Anterior cingulate cortex (tissue), 58 donors: ENCODE data around the gene TANGO2.

Experiments used
- DNase-seq, 58 donors: peaks; one replicate each; lab custom pipeline; 2025; lab: John Stamatoyannopoulos, UW

The TANGO2 gene

DNA sequence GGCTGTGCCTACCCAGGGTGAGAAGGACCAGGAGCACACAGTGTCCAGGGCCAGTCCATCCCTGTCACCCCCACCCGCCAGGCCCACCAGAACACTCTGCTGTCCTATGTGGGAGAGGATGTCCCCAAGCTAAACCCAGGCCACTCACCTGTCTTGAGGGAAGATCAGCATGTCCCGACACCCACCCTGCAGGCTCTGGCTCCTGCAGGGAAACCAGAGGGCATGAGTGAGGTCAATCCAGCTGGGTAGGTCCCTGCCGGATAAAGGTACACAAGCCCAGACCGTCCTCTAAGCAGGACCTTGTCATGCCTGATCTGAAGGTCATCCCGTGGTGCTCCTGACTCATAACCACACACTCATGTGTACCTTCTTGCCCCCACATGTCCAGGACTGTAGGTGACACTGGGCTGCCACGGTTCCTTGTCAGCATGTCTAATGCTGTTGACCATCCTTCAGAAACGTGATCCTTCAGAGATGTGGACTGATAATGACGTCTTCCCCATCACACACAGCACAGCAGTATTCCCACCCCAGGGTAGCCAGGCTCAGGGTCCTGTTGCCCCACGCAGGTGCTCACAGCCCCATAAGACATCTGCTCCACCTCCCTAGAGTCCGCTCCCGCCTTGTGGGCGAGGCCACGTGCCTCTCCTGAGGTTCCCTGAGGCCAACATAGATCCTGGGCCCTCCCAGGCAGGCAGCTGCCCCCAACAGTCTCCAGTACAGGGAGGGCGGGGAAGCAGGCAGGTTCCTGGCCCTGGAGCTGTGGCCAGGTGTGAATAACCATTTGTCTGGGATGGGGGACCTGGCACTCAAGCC, 10.4 kb upstream of the TANGO2 start:
- DNase-seq, result no peak

DNA sequence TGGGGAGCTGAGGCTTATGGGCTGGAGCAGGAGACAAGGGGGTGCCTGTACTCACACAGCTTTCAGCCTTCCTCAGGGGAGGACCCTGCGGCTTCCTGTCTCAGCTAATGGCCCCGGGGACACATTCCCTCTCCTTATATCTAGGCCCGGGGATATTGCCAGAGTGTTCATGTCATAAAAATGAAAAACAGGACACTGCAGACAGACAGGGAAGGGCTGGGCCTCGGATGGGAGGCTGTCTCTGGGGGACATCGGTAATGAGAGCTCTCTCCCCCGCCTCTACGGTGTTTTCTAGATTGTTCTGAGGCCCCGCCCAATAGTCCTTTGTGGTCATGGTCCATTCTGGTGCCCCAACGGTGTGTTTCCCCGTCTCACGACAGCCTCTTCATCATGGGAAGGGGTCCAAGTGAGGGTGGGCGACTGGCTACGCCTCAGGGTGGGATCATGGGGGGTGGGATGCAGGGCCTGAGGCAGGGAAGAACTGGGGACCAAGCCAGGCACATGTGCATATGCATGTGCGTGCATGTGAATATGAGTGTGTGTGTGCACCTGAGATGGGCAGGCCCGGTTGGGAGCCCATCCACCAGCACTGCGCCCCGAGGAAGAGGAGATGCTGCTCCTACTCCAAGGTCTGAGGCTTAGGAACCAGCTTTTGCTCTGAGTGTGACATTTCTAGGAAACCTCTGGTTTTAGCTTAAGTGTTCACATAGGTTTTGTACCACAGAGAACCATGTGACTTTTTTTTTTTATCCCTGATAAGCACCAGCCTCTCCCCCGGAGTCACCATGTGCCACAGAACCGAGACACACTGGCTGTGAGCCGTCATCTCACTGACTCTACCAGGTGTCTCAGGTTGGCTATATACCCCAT, 9.6 kb upstream of the TANGO2 start:
- DNase-seq, result no peak

DNA sequence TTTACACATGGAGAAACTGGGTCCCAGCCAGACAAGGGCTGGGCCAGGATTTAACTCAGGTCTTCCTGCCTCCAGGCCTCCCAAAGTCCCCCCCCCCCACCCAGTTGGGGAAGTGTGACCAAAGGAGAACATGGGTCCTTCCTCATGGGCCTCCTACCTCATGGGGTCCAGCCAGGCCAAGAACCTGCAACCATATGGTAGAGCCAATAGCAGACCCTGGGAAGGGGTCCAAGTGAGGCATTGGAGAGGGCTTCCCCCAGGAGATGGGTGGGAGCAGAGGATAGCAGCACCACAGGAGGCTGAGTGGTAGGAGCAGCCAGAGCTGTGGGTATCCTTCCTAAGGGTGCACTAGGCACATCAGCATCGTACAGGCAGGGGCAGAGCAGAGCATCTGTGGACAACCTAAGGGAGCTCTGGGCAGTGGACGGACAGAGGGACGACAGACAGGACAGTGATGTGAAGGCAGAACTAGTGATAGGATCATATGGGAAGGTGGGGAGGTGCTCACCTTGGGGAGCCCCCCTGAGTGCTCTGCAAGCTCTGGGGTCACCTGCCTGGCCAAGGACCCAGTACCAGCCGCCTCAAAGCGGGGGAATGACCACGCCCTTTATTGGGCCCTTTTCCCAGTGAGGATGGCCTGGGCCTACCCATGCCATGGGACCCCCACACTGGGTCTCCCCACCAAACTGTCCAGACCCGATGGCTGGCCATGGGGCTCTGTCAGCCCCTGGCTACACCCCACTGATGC, 8.7 kb upstream of the TANGO2 start:
- DNase-seq, result no peak

DNA sequence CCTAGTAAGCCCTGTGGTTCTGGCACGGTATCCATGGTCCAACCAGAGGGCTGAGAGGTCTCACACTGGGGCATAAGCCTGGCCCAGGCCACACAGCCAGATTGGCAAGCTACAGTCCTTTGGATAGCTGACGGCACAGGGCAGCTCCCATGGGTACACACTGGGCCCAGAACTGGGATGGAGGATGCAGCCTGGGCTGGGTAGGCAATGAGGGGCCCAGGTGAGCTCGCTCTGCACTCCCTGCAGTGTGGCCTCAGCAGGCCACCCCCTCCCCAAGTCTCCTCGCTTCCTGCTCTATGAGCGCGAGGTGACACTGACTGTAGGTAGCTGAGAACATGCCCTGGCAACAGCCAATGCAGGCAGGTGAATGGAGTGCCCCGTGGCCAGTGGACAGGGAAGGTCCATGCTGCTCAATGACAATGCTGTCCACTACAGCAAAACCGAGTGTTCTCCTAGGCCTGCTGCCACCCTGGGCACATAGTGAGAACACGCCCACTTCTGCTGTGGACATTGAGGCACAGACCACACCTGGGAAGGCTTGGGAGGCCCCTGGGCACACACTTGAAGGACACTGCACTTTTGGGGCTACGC, 8.1 kb upstream of the TANGO2 start:
- no peak for DNase-seq

DNA sequence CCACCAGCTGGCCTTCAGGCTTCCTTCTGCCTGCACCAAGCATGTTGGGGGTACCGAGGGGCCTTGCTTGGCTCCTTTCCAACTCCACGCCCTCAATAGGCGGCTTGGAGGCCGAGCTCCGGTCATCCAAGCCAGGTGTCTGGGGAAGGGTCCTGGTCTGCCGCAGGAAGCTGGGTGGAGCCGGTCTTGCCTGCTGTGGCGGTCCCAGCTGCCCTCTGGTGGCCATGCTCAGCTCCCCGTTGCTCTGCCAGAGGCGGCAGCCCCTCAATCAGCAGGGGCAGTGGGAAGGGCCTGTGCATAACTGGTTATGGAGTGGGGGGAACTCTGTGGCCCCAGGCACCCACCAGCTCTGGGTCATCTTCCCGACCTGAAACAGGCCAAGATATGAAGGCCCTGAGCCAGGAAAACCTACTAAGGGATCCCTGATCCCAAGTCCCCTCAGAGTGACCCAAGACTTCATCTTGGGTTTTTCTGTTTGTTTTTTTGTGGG, 7.5 kb upstream of the TANGO2 start:
- DNase-seq, result peak in 49 of 58 donors; percentile 9 to 72 (median 45)

DNA sequence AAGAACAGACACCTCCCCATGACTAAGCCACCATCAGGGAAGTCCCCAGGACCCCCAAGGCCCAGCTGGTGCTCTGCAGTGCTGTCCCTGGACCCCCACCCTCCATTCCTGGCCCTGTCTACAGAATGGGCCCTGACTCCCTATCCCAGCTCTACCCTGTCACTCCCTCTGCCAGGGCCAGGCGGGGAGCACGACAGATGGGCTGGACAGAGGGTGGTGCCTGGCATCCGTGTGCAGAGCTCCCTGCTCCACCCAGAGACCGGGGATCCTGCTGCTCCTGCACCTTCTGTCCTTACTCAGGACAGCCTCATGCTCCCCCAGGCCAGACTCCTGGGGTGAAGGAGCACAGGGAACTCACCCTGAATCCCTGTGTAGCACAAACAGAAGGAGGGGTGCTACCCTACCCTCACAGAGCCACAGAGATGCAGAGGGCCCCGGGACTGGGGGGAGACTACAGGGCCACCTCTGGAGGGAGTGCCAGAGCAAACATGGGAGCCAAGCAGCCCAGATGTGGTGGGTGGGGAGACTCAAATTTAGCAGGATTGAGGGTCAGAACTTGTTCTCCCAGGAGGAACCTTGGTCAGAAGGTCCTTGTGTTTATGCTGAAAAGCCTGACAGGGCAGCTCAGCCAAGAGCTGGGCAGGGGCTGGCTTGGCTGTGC, 6.3 kb upstream of the TANGO2 start:
- no peak for DNase-seq

DNA sequence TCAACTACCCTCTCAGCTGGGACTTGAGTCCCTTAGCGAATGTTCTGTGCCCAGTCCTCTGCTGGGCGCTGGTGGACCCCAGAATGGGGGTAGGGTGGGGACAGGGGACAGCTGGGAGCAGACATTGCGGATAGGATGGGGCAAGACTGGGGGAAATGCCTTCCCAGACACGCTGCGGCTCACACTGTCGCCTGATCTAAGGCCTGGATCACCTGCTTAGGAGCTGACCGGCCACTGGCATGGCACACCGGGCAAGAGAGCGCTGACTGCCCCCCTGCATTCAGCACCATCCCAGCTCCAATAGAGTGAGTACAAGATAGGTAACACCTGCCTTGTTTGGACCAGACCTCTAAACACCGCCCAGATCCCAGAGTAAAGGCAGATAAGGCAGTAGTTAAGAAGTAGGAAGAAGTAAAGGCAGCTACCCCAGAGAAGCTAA, 5.7 kb upstream of the TANGO2 start:
- no peak for DNase-seq

DNA sequence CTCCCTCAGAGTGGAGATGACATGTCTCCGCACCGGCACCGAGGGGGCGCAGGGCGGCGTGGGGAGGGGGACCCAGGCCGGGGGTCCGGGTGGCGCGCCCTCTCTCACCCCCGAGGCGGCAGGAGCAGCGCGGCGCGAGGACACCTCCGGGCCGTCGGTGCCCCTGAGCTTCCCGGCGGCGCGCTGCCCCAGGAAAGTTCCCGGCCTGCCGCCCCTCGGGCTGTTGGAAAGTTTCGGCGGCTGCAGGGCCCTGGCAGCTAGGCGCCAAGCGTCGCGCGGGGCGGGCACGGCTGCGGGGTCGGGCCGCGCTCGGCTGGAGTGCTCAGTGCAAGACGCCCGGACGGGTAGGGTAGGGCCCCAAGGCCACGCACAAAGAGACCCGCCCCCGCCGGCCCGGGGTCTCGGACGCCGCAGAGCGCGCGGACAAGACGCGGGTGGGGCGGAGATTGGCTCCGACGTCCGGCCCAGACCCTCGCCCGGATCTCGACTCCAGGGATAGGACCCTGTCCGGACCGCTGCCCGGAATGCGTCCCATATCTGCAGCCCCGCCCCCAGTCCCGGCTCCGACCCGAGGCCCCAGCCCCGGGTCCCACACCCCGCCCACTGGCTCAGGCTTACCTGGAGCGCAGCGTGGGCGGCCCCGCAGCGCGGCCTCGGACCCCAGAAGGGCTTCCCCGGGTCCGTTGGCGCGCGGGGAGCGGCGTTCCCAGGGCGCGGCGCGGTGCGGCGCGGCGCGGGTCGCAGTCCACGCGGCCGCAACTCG, 4.8 kb upstream of the TANGO2 start:
- DNase-seq, result peak in 2 of 58 donors; percentile 60

DNA sequence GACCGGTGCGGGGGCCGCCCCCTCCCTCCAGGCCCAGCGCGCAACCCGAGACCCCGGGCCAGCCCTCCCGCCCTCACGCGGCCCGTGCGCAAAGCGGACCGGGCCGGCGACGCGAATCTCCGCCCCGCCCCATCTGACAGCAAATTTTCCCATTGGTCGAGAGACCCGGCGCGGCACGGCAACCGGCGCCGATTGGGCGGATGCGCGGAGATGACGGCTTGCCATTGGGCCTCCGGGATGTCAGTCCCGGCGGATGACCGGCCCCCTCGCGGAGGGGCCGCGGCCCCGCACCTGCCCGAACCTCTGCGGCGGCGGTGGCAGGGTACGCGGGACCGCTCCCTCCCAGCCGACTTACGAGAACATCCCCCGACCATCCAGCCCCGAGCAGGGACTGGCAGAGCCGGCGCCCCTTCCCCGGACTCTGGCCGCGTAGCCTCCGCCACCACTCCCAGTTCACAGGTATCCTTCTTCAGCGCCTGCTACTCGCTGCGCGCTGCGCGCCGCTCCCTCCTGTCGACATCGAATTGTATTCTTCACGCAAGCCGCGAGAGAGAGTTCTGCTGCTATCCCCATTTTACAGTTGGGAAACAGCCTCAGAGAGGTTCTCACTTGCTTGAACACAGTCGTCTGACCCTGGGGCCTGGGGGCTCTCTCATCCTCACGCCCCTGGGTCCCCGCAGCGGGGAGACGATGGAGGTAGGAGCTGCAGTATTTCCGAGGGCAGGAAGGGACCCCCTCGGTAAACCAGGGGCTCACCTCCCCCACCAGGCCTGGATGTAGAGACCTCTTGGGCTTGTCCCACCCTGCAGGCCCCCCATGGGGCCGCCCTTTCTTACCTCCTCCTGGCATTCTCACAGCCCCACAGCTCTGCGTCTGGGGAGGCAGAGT, 3.9 kb upstream of the TANGO2 start, which contains the start of gene ARVCF:
Gene ARVCF (minus strand): TSS at position 90 of the 888 bp plus-strand sequence. CDS start 26,029 bp downstream, outside the sequence.
- peak; percentile 51 to 96 (median 87) for DNase-seq

DNA sequence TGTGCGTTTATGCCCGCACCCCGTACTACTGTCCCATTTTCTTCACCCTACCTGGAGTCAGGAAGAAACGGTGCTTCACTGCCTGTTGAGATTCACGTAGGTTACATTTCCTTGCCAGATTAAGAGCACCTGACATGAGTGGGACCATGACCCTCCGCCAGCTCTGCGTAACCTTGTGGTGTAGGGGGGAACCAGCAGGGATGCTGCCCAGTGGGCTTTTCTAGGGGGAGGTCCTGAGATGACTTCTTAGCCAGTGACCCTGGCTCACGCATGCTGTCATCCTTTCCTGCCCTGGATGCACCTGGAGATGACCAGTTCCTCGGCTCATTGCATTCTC, 3.3 kb upstream of the TANGO2 start:
- DNase-seq, result no peak

DNA sequence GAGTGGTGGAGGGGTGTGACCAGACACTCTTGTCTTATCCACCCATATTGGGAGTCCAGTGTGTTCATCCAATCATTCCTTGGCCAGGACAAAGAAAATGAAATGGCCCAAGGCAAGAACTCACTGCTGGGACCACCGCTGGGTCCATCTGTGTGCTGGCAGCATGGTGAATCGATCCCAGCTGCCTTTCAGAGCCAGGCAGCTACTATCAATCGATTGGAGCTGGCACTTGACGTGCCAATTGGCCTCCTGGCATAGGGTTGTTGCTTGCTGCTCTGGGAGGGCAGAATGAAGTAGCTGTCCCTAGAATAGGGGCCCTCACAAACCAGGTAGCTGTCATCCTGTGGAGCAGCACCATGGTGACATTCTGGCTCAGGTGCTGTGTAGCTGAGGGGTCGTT, 2.9 kb upstream of the TANGO2 start:
- no peak for DNase-seq

DNA sequence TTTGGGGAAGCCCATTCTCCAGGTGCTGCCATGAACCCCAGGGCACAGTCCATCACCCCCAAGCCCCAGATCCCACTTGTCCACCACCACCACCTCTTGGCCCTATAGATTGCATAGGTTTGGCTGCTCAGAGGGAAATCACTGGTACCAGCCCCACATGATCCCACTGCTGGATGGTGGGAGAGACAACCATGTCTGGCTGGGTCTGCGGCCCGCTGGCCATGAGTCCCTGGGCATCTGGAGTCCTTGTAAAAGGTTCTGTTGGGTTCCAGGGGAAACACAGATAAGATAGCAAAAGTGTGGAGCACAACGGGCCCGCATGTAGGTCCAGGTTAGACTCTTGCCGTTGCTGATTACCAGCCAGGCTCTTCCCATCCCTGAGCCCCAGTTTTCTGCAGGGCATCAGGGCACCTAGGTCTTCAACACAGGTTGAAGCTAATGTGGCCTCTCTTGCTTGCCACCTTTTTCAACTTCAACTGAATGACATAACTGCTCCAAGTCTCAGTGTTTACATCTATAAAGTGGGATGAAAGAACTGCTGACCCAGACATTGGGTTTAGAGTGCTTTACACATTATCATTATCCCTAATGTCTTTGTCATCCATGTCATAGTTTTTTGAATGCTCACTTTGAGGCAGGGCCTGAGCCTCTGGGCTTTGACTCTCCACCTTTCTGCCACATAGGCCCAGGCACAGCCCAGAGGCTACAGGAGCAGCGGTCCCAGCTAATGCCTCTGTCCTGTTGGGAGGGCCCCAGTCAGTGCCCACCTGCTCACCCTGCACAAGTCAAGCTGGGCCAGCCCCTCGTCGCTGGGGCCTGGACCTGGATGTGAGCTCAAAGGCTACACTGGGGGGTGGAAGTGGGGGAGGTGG, 1.0 kb upstream of the TANGO2 start:
- DNase-seq, result no peak

DNA sequence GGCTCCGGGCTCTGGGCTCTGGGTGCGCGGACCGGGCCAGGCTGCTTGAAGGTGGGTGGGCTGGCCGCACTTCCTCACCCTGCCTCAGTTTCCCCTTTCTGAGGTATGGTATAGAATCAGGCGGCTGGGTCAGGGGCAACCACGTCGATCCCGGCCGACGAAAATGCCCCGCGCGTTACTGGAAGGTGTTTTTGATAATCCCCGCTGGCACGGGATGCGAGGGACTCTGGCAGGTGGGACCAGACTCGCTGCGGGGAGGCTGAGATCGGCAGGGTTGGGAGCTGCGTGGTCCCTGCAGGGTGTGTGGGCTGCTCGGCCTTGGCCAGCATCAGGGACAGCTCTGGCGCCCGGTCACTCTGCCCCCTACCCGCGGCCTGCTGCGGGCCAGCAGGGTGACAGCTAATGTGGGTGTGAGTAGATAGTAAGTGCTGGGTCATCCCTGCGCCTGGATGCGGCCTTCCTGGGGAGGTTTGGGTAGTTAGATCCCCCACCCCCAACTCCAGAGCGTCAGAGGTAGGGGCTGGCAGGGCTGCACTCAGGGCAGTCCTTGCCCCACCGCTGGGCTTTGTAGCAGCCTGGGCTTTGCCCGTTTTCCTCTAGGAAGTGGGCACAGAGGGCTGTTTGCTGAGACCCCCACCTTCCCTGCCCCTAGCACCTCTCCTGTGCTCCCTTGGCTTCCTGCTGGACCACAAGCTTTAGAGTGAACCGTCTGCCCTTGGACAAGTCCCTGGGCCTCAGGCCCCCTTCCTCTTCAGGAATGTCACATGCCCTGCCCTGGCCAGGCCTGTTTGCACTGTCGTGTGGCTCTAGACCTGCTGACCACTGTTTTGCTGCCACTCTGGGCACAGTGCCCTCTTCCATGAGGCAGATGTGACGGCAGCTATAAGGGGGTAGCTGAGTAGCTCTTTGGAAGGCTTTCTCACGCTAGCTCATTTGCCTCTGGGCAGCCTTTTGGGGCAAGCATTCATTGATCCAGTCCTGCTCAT, 579 bp downstream of the TANGO2 start:
- peak in 53 of 58 donors; percentile 22 to 90 (median 71) for DNase-seq

DNA sequence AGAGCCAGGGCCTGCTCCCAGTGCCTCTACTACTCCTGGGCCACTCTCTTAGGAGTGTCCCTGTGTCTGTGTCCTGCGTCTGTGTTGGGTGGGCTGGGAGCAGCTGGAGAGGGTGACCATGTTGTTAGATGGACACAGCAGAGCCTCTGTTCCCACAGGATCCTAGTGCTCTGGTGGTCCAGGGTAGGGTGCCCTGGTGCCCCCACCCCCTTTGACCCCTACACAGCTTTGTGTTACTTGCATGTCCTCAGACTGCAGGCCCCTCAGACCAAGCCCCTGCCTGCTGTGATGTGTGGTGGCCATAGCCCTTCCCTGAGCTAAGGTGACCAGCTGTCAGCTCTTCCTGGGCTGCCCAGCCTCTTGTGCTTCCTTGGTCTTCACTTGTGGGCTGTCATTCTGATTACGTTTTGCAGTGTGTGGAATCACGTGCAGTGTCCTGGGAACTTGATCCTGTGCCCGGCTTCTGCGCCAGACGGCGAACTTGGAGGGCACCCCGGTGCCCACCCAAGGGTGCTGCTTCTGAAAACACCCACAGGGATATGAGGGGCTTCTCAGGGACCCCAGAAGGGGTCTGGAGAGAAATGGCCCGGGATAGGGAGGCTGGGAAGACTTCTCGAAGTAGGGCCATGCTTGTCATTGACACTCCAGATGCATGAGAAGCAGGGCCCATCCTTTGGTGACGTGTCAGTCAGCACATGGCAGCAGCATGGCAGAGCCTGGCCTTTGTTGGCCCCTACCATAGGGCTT, 1.5 kb downstream of the TANGO2 start:
- no peak for DNase-seq
